ENCODE results near the gene PPP1R16B. TPM values are rescaled to one million over a fixed set of nuclear protein-coding genes. Genes with fewer than 3 reads are reported as not detected.

PPP1R16B gene
- total RNA-seq, 1 donor from 2014 or later: 13.0 TPM

GRCh38 chr20:38863024-38863851 is 57.7 kb downstream of the PPP1R16B start:
- peak in 1 of 2 donors; percentile 36 for ATAC-seq
- Histone ChIP-seq H3K27ac (no peak overlapping the region), H3K4me1 (peaks cover 6% of the 10 kb centered on the region), H3K9me3 (no peaks in the 10 kb centered on the region), H3K27me3 (ENCODE audit: low read depth) (no peaks in the 10 kb centered on the region), H3K36me3 (no peaks in the 10 kb centered on the region), H3K4me3 (no peak overlapping the region)
- DNase-seq: no peak
- intact Hi-C loops (cut with DNase I): no loop called here
- no peak for TF ChIP-seq CTCF (IDR thresholded peaks at IDR 0.05)

- Histone ChIP-seq H3K36me3 (no peaks in the 10 kb centered on the region), H3K4me1 (peaks cover 6% of the 10 kb centered on the region), H3K9me3 (no peaks in the 10 kb centered on the region), H3K4me3 (no peak overlapping the region), H3K27ac (no peak overlapping the region), H3K27me3 (ENCODE audit: low read depth) (no peaks in the 10 kb centered on the region)
- no peak for DNase-seq
- intact Hi-C loops (cut with DNase I): no loop called here
- no peak for TF ChIP-seq CTCF (IDR thresholded peaks at IDR 0.05)
- ATAC-seq: no peak
Observed at GRCh38 chr20:38864662-38865061, 59.2 kb downstream of the PPP1R16B start.

- no peak for TF ChIP-seq CTCF (IDR thresholded peaks at IDR 0.05)
- no peaks in the 10 kb centered on the region for H3K27me3 ChIP-seq (ENCODE audit: low read depth)
- no peaks in the 10 kb centered on the region for H3K36me3 ChIP-seq
- intact Hi-C loops (cut with DNase I): no loop called here
- DNase-seq (no peak), ATAC-seq (no peak)
- H3K9me3 ChIP-seq: no peaks in the 10 kb centered on the region
- H3K27ac ChIP-seq: no peak overlapping the region
- peaks cover 22% of the 10 kb centered on the region for H3K4me1 ChIP-seq
- H3K4me3 ChIP-seq: no peak overlapping the region
Observed at GRCh38 chr20:38866265-38867061, 61.0 kb downstream of the PPP1R16B start.

- intact Hi-C loops (cut with DNase I): no loop called here
- Histone ChIP-seq H3K27ac (no peak overlapping the region), H3K4me1 (peaks cover 25% of the 10 kb centered on the region), H3K9me3 (no peaks in the 10 kb centered on the region), H3K36me3 (no peaks in the 10 kb centered on the region), H3K27me3 (ENCODE audit: low read depth) (no peaks in the 10 kb centered on the region), H3K4me3 (no peak overlapping the region)
- DNase-seq: no peak
- TF ChIP-seq CTCF (IDR thresholded peaks at IDR 0.05): no peak
- ATAC-seq: no peak
Observed at GRCh38 chr20:38867062-38867359, 61.5 kb downstream of the PPP1R16B start.

- H3K36me3 ChIP-seq: no peaks in the 10 kb centered on the region
- H3K27me3 ChIP-seq (ENCODE audit: low read depth): no peaks in the 10 kb centered on the region
- no peak overlapping the region for H3K4me3 ChIP-seq
- H3K27ac ChIP-seq: peak overlapping the region; percentile 36
- intact Hi-C loops (cut with DNase I): no loop called here
- ATAC-seq (peak in 1 of 2 donors; percentile 47), DNase-seq (no peak)
- no peak for TF ChIP-seq CTCF (IDR thresholded peaks at IDR 0.05)
- H3K4me1 ChIP-seq: peaks cover 51% of the 10 kb centered on the region
- H3K9me3 ChIP-seq: no peaks in the 10 kb centered on the region
Observed at GRCh38 chr20:38870733-38871559, 65.4 kb downstream of the PPP1R16B start.
